OCI-LY3 (cell line): ENCODE measurements around the gene SPTBN2.

ENCODE experiments used
- EZH2phosphoT487 ChIP-seq: fragments of 200-600 bp; shearing (Covaris generic); IDR thresholded peaks from 2 replicates; pipeline ENCODE4 v1.6.1; 2018; ENCODE audit warnings: antibody characterized with exemption, mixed run types, low read depth
- TF ChIP-seq, protein P1 (sequence below): fragments of 200-600, 300-600 bp; sonication (generic); IDR thresholded peaks from 2 replicates; pipeline ENCODE4 v1.5.1; 2014; ENCODE audit warnings: antibody characterized with exemption, low read length, low read depth

DNA sequence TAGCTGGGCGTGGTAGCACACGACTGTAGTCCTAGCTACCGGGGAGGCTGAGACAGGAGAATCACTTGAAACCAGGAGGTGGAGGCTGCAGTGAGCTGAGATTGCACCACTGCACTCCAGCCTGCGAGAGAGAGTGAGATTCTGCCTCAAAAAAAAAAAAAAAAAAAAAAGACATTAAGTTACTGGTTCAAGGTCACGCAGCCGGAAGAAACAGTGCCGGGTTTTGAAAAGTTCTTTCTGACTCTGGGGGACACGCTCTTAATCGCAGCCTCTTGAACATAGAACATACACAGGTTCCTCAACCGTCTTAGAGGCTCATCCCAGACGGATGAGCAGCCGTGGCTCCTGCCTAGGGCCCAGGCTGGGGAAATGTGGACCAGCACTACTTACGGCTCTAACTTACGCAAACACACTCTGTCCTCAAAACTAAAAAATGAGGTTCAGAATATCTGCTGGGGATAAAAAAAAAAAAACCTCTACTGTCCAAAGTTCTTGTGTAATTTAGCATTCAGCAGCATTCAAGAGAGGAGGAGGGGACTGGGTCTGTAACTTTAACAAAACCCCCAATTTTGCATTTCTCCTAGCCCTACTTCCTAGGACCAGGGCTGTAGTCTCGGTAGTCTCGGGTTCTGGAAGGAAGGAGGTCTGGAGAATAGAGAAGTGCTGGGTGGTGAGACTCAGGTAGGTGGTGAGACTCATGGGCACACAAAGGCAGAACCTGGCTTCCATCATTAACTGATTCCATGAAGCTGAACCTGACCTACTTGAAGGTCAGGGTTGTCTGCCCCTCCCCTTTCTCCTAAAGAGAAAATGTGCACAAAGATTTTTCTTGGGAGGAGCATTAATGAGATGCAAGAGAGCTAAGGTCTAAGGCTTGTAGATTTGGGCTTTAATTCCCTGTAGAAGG, 6.0 kb downstream of the SPTBN2 start:
- TF ChIP-seq, protein P1, sequence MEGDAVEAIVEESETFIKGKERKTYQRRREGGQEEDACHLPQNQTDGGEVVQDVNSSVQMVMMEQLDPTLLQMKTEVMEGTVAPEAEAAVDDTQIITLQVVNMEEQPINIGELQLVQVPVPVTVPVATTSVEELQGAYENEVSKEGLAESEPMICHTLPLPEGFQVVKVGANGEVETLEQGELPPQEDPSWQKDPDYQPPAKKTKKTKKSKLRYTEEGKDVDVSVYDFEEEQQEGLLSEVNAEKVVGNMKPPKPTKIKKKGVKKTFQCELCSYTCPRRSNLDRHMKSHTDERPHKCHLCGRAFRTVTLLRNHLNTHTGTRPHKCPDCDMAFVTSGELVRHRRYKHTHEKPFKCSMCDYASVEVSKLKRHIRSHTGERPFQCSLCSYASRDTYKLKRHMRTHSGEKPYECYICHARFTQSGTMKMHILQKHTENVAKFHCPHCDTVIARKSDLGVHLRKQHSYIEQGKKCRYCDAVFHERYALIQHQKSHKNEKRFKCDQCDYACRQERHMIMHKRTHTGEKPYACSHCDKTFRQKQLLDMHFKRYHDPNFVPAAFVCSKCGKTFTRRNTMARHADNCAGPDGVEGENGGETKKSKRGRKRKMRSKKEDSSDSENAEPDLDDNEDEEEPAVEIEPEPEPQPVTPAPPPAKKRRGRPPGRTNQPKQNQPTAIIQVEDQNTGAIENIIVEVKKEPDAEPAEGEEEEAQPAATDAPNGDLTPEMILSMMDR = no peak
- no peak for TF ChIP-seq EZH2phosphoT487
